HG03103 (cell line): ENCODE results near the gene ZBTB48.

Experiments
- ATAC-seq: cut with Tn5 transposase; IDR thresholded peaks from one replicate; pipeline ENCODE4 v1.9.1; 2021; ENCODE audit warnings: low read depth; ENCODE audit not compliant: unreplicated experiment

The ZBTB48 gene

DNA sequence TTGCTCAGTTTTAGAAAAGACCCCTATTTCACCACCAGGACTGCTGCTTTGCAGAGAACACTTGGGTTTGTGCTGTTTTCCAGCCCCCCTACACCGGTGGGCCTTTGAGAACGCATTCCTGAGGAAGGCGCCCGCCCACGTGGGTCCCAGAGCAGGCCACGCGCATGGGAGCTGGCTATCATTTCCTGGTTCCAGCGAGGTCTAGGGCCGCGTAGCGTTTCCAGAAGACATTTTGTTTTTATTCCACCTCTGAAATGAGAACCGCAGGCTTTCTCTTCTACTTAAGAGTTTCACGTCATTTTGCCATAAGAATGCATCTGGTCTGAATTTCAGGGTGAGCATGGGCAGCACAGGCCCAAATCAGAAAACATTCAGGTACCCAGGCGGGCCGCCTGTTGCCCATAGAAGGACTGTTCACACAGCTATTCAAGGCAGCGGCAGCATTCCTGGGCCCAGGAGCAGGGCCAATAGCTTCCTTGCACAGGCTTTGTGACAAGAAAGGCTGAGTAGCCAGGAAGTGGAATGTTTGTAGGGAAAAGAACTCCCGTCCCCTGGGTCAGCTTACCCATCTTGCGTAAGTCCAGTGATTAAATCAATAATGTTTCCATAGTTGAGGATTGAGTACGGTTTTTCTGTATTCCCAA is 24.2 kb downstream of the ZBTB48 start:
- ATAC-seq, result no peak

DNA sequence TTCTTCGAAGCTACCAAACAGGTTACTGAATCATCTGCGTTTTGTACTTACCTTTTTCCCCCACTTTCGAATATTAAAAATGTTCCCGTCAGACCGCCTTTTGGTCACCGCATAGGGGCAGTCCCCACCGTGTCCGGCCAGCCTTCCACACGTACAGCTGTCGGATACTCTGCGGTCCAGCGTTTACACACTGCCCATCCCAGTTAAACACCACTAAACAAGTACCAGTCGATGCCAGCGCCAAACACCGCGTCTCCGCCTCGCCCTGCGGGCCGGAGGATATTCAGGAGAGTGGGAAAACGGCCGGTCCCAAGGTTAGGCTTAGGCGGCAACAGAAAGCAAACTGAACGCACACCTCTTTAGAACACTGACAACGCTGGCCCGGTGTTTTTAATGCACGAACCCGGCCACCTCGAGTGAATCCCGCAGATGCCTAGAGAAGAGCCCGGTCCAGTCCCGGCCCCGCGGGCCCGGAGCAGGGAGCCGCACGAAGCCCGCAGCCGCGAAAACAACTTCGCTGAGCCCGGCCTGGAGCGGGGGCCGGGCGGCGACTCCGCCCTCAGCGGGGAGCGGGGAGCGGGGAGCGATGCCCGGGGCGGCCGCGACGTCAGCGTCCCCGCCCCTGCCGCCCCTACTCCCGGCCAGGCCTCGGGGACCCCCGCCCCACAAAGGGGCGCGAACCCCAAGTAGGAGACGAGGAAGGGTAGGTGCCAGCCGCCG is 33.0 kb downstream of the ZBTB48 start:
- peak; percentile 30 for ATAC-seq

DNA sequence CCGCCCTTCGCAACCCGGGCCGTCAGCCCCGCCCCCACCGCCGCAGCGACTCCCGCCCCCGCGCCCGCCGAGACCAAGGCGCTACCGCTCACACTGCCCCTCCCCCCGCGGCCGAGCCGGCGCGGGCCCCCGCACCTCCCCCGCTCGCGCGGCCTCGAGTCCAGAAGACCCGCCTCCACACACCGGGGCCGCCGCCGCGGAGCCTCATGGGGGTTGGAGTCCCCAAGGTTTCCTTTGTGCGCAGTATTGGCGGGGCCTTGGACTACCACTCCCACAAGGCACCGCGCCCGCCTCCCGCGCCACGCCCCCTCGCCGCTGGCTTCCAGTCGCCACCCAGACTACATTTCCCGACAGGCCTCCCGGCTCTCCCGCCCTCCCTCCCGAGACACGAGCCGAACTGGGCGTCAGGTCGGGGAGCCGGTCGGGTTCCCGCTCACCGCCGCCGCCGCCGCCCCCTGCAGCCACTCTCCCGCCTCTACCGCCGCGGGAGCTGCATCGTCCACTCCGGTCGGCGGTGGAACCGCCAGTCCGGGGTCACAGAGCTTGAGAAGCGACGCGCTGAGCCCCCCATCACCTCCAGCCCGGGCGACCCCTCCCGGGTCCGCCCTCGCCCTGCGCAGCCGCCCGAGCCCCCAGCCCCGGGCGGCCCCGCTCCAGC is 33.7 kb downstream of the ZBTB48 start, which contains the start of gene PHF13:
TSS of gene PHF13 (plus strand) at position 371 of the 658 bp plus-strand sequence. CDS start 336 bp downstream, outside the sequence.
- peak; percentile 93 for ATAC-seq

DNA sequence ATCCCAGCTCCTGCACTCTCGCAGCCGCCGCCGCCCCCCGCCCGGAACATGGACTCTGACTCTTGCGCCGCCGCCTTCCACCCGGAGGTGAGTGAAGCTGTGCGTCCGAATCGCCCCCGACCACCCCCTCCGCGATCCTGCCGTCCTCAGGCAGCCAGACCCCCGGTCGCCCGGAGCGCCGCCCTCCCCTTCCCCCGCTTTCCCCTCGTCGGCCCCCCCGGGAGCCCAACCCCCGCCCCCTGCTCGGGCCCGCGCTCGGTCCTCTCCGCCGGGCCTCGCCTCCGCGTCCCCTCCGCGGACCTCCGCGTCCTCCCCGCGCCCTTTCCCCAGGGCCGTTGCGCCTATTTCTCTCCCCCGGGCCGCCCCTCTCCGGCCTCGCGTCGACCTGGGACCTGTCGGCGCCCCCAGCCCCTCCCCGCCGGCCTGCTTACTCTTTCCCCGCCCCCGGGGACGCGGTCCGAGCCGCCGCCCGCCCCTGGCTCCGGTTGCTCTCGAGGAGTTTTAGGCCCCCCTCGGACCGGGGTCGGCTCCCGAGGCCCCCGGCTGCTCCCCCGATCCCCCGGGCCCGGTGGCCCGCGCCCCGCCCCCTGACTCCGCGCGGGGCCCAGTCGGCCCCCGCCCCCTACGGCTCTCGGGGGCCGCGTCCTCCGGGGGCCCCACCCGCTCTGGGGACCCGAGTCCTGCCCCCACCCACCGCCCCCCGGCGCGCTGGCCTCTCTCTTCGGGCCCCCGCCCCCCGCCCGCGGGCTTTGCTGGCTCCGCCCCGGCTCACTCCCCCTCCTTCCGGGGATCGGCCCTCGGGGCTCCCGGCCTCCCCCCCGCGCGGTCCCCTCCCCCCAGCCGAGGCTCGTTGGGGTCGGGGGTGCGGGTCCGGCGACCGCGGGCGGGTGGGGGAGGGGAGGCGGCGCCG is 34.5 kb downstream of the ZBTB48 start:
- no peak for ATAC-seq

DNA sequence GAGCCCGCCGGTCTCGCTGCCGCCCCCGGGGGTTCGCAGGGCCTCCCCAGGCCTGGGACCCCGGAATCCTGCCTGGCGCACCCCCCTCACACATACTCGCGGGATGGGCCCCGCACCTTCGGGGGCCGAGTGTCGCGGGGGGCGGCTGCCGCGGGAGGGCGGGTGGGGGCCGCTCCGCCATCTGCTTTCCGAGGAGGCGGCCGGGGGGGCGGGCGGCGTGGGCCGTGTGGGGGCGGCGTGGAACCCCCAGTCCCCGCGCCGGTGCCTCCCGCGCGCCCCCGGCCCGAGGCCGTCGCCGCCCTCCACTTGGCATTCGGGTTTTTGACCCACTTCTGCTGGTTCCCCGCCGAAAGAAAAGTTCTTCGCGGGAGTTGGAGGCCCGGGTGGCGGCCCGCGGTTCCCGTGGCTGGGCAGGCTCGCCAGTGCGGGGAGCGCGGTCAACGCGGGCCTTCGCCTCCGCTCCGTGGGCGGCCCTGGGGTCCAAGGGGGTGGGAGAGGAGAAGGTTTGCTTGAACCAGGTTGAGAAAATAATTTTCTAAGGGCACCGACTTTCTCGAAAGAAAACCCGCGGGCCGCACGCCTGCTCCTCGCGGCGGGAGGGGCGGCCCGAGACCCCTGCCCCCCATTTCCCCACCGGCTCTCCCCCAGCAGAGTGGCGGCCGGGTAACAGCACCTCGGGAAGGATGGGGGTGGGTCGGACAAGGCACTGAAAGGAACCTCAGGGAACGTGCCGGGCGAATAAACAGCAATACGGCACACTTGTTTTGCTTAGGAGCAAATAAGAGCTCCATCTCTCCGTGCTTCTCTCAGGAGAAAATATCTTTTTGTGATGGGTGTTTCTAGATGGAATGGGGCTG is 35.4 kb downstream of the ZBTB48 start:
- ATAC-seq, result no peak

DNA sequence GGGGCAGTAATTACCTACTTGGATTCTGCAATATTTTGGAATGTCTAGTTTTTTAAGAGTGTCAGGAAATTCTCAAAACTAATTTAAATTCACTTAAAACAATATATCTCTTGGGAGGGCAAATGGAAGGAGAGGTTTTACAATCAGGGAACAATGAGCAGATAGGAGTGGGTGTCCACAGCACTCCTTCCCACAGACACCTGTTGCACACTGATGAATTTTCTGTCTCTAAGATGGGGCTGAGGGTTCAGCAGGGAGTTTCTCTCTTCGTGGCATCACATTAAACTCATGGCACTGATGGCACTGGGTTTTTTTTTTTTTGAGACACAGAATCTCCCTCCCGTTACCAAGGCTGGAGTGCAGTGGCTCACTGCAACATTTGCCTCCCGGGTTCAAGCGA is 39.3 kb downstream of the ZBTB48 start:
- no peak for ATAC-seq

DNA sequence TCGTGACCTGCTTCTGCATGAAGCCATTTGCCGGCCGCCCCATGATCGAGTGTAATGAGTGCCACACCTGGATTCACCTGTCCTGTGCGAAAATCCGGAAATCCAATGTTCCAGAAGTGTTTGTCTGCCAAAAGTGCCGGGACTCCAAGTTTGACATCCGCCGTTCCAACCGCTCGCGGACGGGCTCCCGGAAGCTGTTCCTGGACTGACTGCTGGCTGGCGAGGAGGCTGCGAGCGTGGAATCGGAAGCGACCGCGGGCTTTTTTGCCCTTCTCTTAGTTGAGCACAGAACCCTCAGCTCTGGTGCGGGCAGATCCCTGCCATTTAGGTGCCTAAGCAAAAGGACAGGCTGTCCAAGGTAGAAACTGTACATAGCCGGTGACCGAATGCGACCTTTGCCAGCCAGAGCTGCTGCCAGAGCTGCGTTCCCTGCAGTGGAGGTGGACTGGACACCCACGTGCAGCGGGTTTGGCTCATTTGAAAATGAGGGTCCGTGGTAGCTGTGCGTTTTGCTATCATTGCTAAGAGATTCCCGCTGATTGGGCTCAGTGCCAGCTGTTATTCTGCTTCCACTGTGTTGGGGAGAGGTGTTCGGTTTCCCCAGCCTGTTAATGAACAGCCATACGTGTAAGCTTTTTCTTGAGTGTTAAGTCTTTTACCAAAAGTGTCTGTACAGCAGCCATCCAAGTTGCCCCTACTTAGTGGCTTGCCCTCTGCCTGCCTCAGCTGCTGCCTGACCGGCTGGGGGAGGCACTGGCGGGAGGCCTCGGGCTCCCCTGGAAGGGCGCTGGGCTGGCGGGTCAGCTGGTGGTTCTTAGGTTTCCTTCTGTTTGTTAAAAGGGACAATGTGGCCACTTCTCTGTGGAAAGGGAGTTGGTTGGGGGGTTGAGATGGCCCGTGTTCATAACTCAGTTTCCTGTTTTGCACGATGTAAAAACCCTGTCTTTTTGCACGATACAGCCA is 41.9 kb downstream of the ZBTB48 start:
- ATAC-seq, result no peak

DNA sequence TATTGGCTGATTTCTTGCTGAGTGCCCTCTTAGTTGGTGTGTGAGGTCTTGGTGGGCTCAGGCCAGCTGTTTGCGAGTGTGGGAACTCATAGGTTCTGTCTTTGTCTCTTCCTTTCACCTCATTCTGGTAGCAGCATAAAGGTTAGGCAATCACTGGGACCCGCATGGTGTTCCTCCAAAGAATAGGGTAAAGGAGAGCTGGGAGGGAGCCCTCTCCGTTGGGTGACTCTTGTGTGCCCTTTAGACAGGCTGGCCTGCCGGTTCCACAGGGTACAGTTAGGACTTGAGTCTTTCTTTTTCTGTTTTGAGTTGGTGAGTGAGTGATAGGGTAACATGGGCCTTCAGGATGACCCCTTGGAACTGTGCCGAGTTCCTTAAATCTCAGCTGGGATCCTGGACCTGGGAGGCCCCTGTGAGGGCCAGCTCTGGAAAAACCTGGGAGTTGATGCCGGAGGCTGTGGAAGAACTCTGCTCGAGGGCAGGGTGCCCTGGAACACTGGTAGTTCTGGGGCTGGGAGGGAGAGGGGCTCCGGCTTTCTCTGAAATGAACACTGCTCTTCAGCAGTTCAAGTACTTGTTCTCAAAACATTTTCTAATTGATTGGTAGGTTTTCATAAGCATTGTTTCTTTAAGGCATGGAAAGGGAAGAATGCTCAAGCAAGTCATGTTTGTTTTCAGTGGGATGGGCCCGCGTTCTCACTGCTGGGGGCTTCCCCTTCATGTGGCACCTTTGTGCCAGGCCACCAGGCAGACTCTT is 42.8 kb downstream of the ZBTB48 start:
- ATAC-seq, result no peak

DNA sequence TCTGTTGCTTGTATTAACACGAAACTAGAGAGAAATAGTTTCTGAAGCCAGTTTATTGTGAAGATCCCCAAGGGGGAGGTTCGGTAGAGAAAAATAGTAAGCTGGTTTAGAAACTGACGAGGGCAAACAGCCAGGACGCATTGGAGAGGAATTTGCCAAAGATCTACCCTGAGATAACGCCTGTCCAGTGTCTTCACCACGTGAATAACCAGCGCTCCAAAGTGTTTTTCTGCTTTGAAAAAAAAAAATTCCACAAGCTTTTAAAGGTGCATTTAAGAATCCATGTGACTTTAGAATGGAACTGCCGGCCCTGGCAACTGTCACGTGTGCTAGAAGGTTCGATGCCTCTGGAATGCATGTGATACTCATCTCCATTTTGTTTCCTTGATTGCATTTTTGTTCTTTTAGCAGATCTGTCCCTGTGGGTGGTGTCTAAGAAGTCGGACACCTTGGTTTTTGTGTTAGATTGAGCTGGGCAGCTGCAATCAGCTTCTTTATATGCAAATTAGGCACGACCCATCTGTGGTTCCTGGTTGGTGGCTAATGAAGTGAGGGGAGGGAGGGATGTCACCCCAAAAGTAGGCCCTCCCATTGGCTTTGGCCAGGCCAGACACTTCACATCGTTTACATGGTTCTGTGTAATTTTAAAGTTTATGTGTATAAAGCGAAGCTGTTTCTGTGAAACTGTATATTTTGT is 43.6 kb downstream of the ZBTB48 start:
- no peak for ATAC-seq

DNA sequence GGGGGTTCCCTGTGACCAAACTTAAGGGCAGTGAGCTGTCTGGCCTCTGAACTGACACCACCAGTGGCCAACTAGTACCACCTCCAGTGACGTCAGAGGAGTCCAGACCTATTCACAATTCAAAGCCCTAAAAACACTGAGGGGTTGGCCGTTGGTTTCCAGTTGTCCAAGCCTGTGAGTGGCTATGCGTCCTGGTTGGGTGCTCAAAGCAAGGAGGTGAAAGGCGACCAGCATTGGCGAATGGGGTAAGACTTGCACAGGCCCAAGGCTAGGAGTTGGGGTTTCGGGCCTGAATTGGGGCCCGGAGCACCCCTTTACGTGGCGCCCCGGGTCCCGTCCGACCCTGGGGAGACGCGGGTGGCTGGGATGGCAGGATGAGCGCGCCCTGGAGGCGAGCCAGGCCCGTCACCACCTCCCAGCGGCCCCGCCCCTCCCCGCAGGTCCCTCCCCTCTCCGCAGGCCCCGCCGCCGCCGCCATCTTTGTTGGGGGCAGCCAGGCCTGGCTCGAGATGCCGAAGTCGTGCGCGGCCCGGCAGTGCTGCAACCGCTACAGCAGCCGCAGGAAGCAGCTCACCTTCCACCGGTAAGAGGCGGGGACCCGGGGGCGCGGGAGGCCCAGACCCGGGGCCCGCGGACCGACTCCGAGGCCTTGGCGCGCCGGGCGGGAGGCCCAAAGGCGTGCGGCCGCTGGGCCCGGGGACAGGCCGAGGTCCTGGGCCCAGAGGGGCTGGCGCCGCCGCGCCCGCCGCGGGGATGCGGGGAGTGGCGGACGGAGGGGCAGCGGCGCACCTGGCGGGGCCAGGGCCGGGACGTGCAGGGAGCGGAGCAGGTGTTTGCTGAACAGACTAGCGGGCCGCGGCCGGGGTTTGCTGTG is 45.2 kb downstream of the ZBTB48 start, which contains the start of gene THAP3:
TSS of gene THAP3 (plus strand) at position 159 of the 874 bp plus-strand sequence. CDS start at position 510, 351 bp downstream.
- ATAC-seq, result peak; percentile 83

DNA sequence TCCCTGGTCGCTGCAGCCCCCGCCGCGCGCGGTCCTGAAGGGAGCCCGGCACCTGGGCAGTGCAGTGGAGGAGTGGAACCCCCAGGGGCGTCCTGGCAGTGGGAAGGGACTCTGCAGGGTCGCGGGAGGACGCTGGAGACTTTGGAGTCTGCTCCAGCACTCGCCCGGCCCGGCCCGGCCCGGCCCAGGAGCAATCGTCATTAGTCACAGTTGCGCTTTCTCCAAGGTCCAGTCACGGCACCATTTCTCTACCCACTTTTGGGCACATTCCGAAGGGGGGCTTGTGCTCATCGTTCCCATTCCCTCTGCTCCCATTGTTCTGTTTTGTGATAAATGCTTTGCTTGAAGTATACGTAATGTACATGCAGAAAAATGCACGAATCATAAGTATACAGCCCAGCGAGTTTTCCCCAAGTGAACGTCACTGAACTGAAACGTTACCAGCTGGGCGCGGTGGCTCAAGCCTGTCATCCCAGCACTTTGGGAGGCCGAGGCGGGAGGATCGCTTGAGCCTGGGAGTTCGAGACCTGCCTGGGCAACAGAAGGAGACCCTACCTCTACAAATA is 45.9 kb downstream of the ZBTB48 start:
- no peak for ATAC-seq

DNA sequence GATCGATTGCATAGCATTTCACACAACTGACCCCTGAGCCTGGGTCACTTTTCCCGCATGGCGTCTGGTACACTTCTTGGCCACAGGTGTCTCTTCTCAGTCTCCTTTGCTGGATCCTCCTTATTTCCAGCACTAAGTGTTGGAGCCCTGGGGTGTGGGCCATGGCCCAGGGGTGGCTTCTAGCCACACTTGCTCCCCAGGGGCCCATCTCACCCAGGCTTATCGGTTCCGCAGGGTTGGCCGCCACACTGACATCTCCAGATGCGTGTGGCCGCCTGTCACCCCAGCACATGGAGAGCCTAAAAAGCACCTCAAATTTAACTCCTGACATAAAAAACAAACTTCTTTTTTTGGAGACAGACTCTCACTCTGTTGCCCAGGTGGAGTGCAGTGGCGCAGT is 47.2 kb downstream of the ZBTB48 start:
- no peak for ATAC-seq

DNA sequence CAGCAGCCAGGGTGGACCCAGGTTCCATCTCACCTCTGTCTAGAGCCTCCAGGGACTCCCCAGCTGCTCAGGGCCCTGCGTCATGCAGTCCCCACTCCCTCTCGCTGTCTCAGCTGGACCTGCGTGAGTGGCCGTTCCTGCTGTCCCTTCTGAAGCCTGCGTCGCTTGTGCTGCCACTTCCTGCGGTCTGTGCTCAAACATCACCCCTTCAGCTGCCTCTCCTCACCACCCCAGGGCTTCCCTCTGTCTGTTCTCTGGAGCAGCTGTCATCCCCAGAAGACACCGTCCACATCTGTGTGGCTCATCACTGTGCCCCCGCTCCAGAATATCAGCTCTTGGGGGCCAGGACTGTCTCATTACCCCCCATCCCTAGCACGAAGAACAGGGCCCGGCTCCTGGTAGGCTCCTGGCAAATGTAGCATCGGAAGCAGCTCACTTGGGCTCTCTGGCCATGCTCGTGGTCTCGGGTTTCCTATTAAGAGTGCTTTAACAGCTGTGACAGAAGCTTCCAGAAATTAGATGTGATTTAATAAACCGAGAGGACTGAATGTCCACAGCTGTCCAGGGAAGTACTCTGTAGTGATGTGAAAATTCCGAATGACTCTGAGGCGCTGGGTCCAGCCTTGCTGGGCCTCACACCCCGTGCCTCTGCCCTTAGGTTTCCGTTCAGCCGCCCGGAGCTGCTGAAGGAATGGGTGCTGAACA is 48.2 kb downstream of the ZBTB48 start:
- no peak for ATAC-seq

DNA sequence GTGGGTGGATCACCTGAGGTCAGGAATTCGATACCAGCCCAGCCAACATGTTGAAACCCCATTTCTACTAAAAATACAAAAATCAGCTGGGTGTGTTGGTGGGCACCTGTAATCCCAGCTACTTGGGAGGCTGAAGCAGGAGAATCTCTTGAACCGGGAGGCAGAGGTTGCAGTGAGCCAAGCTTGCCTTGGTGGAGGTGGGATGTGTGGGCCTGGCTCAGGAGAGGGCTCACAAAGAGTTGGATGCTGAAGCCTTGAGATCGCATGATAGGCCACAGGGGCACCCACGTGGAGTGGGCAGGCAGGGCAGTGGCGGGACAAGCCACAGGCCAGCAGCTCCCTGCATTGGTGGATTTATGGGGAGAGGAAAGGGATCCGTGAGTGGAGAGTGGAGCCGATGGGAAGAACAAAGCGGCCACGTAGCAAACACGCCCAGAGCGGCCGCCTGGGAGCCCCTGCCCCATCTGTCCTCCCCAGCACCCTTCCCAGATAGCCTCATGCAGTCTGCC is 49.2 kb downstream of the ZBTB48 start:
- no peak for ATAC-seq

DNA sequence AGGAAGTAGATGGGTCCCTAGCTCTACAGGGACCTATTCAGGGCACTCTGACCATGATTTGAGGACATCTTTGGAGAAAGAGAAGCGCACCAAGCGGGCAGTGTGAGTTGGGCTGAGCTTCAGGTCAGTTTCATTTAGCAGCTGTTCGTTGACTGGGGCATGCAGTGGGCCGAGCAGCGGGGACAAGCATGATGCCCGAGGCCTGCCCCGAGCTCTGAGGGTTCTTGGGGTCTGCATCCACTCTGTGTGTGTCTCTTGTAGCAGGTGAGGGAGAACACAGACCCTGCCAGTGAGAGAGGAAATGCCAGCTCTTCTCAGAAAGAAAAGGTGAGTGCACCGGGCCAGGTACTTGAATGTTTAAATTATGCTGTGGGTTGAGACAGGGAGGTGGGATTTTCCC is 50.2 kb downstream of the ZBTB48 start:
- ATAC-seq, result no peak
